HCT116 (cell line): Measurements from ENCODE around the gene PLA2G5. TPM values are rescaled to one million over a fixed set of nuclear protein-coding genes. Genes with fewer than 3 reads are reported as not detected.

Source experiments
- ATAC-seq: fragments of 200-7000 bp; cut with Tn5 transposase; 2 replicates; pipeline ENCODE4 v1.9.1; 2020; ENCODE audit warnings: mild to moderate bottlenecking, moderate library complexity
- BruUV-seq: library from RNA; stranded (reverse); fragments of 400-500 nt; replicated peaks from 2 replicates; lab custom pipeline; 2021; lab: Mats Ljungman, UMichigan
- CTCF ChIA-PET: fragments of 300-600 bp; sonication (Branson Sonifier 250); formaldehyde crosslinking; loops from one replicate; lab custom pipeline; 2021; ENCODE audit warnings: antibody characterized with exemption; lab: Charles Lee
- POLR2A ChIA-PET: fragments of 300-600, 350-600 bp; sonication (Branson Sonifier 250); formaldehyde crosslinking; loops from one replicate; lab custom pipeline; 2021; ENCODE audit warnings: antibody characterized with exemption; lab: Charles Lee
- RAD21 ChIA-PET, 2 experiments: fragments of 300-600 bp; sonication (Branson Sonifier 250); formaldehyde crosslinking; loops; one replicate each; lab custom pipeline; 2023; ENCODE audit warnings: low total read pairs in 2 of 2; ENCODE audit not compliant: uncharacterized antibody in 2 of 2, unreplicated experiment in 2 of 2, low non-redundant PET in 1 of 2; lab: Charles Lee
- DNase-seq: peaks from one replicate; pipeline ENCODE4 v3.0.0-alpha.2; 2010; ENCODE audit warnings: low read depth, low spot score
- H2AFZ ChIP-seq: fragments of 200-600 bp; shearing (Covaris generic), sonication (generic); 2 replicates; pipeline ENCODE4 v1.6.1; 2017; ENCODE audit warnings: low read depth, mixed run types, mixed read lengths, antibody characterized with exemption, low read length; ENCODE audit not compliant: poor library complexity, severe bottlenecking
- H3K27ac ChIP-seq: 2 replicates; pipeline ENCODE4 v1.5.1; 2012; ENCODE audit warnings: low read depth, low read length
- H3K27me3 ChIP-seq: fragments of 200-600 bp; sonication (generic); 2 replicates; pipeline ENCODE4 v1.6.1; 2016; ENCODE audit warnings: mixed run types, low read length, mixed read lengths; ENCODE audit not compliant: insufficient read depth
- H3K36me3 ChIP-seq, 2 experiments: fragments of 200-500 bp in 1 of 2; fragments of 200-600 bp in 1 of 2; sonication (Bioruptor generic) in 1 of 2; sonication (generic) in 1 of 2; 2 replicates each; pipeline versions ENCODE4 v1.5.1 to v1.6.1; 2014 to 2016; ENCODE audit warnings: low read length in 2 of 2, inconsistent platforms in 1 of 2, mixed read lengths in 1 of 2, mixed run types in 1 of 2; ENCODE audit not compliant: insufficient read depth in 2 of 2, control insufficient read depth in 1 of 2
- H3K4me1 ChIP-seq, 2 experiments: fragments of 200-600 bp in 1 of 2; sonication (generic) in 1 of 2; 2 replicates each; pipeline versions ENCODE4 v1.5.1 to v1.6.1; 2012 to 2017; ENCODE audit warnings: low read length in 2 of 2, inconsistent platforms in 1 of 2, mild to moderate bottlenecking in 1 of 2, mixed read lengths in 1 of 2, mixed run types in 1 of 2, moderate library complexity in 1 of 2; ENCODE audit not compliant: insufficient read depth in 2 of 2, control insufficient read depth in 1 of 2
- H3K4me2 ChIP-seq: fragments of 200-600 bp; sonication (generic); 2 replicates; pipeline ENCODE4 v1.6.1; 2017; ENCODE audit warnings: mixed run types, low read length, mixed read lengths
- H3K4me3 ChIP-seq, 2 experiments: fragments of 200-600 bp in 1 of 2; sonication (generic) in 1 of 2; replicated peaks in 1 of 2; 2 replicates each; pipeline ENCODE4 v1.5.1; 2011 to 2016; ENCODE audit warnings: low read length in 2 of 2, control low read depth in 1 of 2, low read depth in 1 of 2, mild to moderate bottlenecking in 1 of 2, mixed read lengths in 1 of 2, mixed run types in 1 of 2
- H3K79me2 ChIP-seq: fragments of 200-600 bp; sonication (generic); 2 replicates; pipeline ENCODE4 v1.6.1; 2017; ENCODE audit warnings: mild to moderate bottlenecking, mixed run types, low read length, moderate library complexity, mixed read lengths; ENCODE audit not compliant: insufficient read depth
- H3K9ac ChIP-seq: fragments of 200-600 bp; sonication (generic); 2 replicates; pipeline ENCODE4 v1.6.1; 2016; ENCODE audit warnings: low read length, mixed read lengths
- H3K9me2 ChIP-seq: fragments of 200-600 bp; sonication (generic), shearing (Covaris generic); 2 replicates; pipeline ENCODE4 v1.6.1; 2017; ENCODE audit warnings: mixed run types, mild to moderate bottlenecking, moderate library complexity; ENCODE audit not compliant: insufficient read depth
- H3K9me3 ChIP-seq, 2 experiments: fragments of 200-500 bp in 1 of 2; fragments of 200-600 bp in 1 of 2; sonication (Bioruptor generic) in 1 of 2; sonication (generic) in 1 of 2; 2 replicates each; pipeline ENCODE4 v1.6.1; 2014 to 2017; ENCODE audit warnings: low read length in 2 of 2, mixed read lengths in 2 of 2, inconsistent platforms in 1 of 2, low read depth in 1 of 2, mild to moderate bottlenecking in 1 of 2, mixed run types in 1 of 2, moderate library complexity in 1 of 2; ENCODE audit not compliant: control insufficient read depth in 1 of 2, insufficient read depth in 1 of 2
- H4K20me1 ChIP-seq: fragments of 200-600 bp; sonication (generic), shearing (Covaris generic); 2 replicates; pipeline ENCODE4 v1.6.1; 2017; ENCODE audit warnings: mixed run types, mild to moderate bottlenecking, moderate library complexity; ENCODE audit not compliant: insufficient read depth
- POLR2AphosphoS5 ChIP-seq: IDR thresholded peaks from 2 replicates; pipeline ENCODE4 v1.6.1; 2011; ENCODE audit warnings: mild to moderate bottlenecking, low read depth, low read length, moderate library complexity
- SP1 ChIP-seq: IDR thresholded peaks from 2 replicates; pipeline ENCODE4 v1.6.1; 2012; ENCODE audit warnings: low read depth
- TCF7L2 ChIP-seq: IDR thresholded peaks from 2 replicates; pipeline ENCODE4 v1.7.0; 2011; ENCODE audit warnings: borderline replicate concordance, inconsistent platforms; ENCODE audit not compliant: insufficient read depth, insufficient read length; ENCODE audit errors: extremely low read depth
- YY1 ChIP-seq: IDR thresholded peaks from 2 replicates; pipeline ENCODE4 v1.6.1; 2011; ENCODE audit warnings: low read length, low read depth, moderate library complexity, mild to moderate bottlenecking; ENCODE audit not compliant: insufficient replicate concordance; ENCODE audit errors: extremely low read depth
- intact Hi-C: fragments of 100-400 bp; cut with micrococcal nuclease; formaldehyde crosslinking; loops from 2 replicates; pipeline ENCODE4 v1.10.0; 2022
- total RNA-seq: library from RNA; stranded (reverse); gene quantifications from one replicate; pipeline ENCODE4 v1.2.1, GENCODE V29; 2021; ENCODE audit not compliant: unreplicated experiment
- TF ChIP-seq, protein P1 (sequence below): IDR thresholded peaks from 2 replicates; pipeline ENCODE4 v1.6.1; 2011; ENCODE audit warnings: mild to moderate bottlenecking, low read length, moderate library complexity; ENCODE audit not compliant: insufficient replicate concordance; ENCODE audit errors: extremely low read depth
- TF ChIP-seq, protein P2 (sequence below): IDR thresholded peaks from 2 replicates; pipeline ENCODE4 v1.6.1; 2012; ENCODE audit warnings: low read depth

Gene PLA2G5
- total RNA-seq, 1 experiment from 2014 or later: not detected

DNA sequence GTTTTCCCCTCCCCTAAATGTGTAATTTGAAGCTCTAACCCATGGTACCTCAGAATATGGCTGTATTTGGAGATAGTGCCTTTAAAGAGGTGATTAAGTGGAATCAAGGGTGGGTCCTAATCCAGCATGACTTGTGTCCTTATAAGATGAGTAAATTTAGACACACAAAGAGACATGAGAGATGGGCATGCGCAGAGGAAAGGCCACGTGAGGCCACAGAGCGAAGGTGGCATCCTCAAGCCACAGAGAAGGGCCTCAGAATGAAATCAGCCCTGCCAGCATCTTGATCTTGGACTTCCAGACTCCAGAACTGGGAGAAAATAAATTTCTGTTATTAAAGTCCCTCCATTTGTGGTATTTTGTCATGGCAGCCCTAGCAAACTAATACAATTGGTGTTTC lies 66.3 kb downstream of the PLA2G5 start:
- H3K27ac ChIP-seq: no peak overlapping the region
- TF ChIP-seq, protein P1, sequence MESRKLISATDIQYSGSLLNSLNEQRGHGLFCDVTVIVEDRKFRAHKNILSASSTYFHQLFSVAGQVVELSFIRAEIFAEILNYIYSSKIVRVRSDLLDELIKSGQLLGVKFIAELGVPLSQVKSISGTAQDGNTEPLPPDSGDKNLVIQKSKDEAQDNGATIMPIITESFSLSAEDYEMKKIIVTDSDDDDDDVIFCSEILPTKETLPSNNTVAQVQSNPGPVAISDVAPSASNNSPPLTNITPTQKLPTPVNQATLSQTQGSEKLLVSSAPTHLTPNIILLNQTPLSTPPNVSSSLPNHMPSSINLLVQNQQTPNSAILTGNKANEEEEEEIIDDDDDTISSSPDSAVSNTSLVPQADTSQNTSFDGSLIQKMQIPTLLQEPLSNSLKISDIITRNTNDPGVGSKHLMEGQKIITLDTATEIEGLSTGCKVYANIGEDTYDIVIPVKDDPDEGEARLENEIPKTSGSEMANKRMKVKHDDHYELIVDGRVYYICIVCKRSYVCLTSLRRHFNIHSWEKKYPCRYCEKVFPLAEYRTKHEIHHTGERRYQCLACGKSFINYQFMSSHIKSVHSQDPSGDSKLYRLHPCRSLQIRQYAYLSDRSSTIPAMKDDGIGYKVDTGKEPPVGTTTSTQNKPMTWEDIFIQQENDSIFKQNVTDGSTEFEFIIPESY: no peak
- TF ChIP-seq TCF7L2 (no peak), SP1 (no peak), POLR2AphosphoS5 (no peak), YY1 (no peak)
- TF ChIP-seq, protein P2, sequence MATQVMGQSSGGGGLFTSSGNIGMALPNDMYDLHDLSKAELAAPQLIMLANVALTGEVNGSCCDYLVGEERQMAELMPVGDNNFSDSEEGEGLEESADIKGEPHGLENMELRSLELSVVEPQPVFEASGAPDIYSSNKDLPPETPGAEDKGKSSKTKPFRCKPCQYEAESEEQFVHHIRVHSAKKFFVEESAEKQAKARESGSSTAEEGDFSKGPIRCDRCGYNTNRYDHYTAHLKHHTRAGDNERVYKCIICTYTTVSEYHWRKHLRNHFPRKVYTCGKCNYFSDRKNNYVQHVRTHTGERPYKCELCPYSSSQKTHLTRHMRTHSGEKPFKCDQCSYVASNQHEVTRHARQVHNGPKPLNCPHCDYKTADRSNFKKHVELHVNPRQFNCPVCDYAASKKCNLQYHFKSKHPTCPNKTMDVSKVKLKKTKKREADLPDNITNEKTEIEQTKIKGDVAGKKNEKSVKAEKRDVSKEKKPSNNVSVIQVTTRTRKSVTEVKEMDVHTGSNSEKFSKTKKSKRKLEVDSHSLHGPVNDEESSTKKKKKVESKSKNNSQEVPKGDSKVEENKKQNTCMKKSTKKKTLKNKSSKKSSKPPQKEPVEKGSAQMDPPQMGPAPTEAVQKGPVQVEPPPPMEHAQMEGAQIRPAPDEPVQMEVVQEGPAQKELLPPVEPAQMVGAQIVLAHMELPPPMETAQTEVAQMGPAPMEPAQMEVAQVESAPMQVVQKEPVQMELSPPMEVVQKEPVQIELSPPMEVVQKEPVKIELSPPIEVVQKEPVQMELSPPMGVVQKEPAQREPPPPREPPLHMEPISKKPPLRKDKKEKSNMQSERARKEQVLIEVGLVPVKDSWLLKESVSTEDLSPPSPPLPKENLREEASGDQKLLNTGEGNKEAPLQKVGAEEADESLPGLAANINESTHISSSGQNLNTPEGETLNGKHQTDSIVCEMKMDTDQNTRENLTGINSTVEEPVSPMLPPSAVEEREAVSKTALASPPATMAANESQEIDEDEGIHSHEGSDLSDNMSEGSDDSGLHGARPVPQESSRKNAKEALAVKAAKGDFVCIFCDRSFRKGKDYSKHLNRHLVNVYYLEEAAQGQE: no peak
- H3K4me3 ChIP-seq: no peak overlapping the region
- CTCF ChIA-PET: interaction anchor here (1.6 kb wide), 1 partner anchor 161 kb away, joined by 3 read pairs; no protein-coding TSS in a partner anchor
- no peak overlapping the region for H3K4me2 ChIP-seq
- no peak for ATAC-seq
- H3K79me2 ChIP-seq: no peaks in the 10 kb centered on the region
- DNase-seq: no peak
- no peaks in the 10 kb centered on the region for H3K27me3 ChIP-seq
- no peak overlapping the region for H3K9ac ChIP-seq
- H3K4me1 ChIP-seq: peaks cover 4 to 11% of the 10 kb centered on the region in 2 experiments; a peak in 3 of 4 replicates
- H3K9me2 ChIP-seq: no peaks in the 10 kb centered on the region
- H3K36me3 ChIP-seq: no peaks in the 10 kb centered on the region
- RAD21 ChIA-PET: no interaction called here
- no peaks in the 10 kb centered on the region for H4K20me1 ChIP-seq
- H2AFZ ChIP-seq: no peak overlapping the region
- intact Hi-C loops: no loop called here
- POLR2A ChIA-PET: no interaction called here
- no peaks in the 10 kb centered on the region for H3K9me3 ChIP-seq
- BruUV-seq: no TSS peak
